ENCODE results near the gene F7. TPM values are rescaled to one million over a fixed set of nuclear protein-coding genes. Genes with fewer than 3 reads are reported as not detected.

Gene F7
- total RNA-seq, 3 donors from 2014 or later: 0.15 to 0.48 (median 0.33) TPM

GRCh38 chr13:113155982-113156655, 50.5 kb downstream of the F7 start:
- H3K27me3 ChIP-seq: peaks cover 0 to 7% of the 10 kb centered on the region in 2 donors
- no peak for TF ChIP-seq POLR2A (IDR thresholded peaks at IDR 0.05)
- no peak for TF ChIP-seq CTCF (IDR thresholded peaks at IDR 0.05)
- no peak for TF ChIP-seq POLR2AphosphoS5 (IDR thresholded peaks at IDR 0.05)
- intact Hi-C loops (cut with DNase I; ENCODE audit: low total_unique reads): no loop called here
- H3K36me3 ChIP-seq: no peaks in the 10 kb centered on the region
- no peak overlapping the region for H3K4me3 ChIP-seq
- no peaks in the 10 kb centered on the region for H3K9me3 ChIP-seq
- H3K4me1 ChIP-seq: peaks cover 0 to 5% of the 10 kb centered on the region in 2 donors
- no peak overlapping the region for H3K27ac ChIP-seq
- no peak for DNase-seq (ENCODE audit: low spot score in 2 of 2)

- no peak for TF ChIP-seq POLR2A (IDR thresholded peaks at IDR 0.05)
- TF ChIP-seq POLR2AphosphoS5 (IDR thresholded peaks at IDR 0.05): no peak
- no peak for TF ChIP-seq CTCF (IDR thresholded peaks at IDR 0.05)
- no peak for DNase-seq (ENCODE audit: low spot score in 2 of 2)
- Histone ChIP-seq H3K4me1 (peaks cover 0 to 5% of the 10 kb centered on the region in 2 donors), H3K27ac (no peak overlapping the region), H3K27me3 (peaks cover 0 to 12% of the 10 kb centered on the region in 2 donors), H3K9me3 (no peaks in the 10 kb centered on the region), H3K4me3 (no peak overlapping the region), H3K36me3 (no peaks in the 10 kb centered on the region)
- intact Hi-C loops (cut with DNase I; ENCODE audit: low total_unique reads): no loop called here
Observed at GRCh38 chr13:113157206-113157928, 51.8 kb downstream of the F7 start.

- no peaks in the 10 kb centered on the region for H3K9me3 ChIP-seq
- intact Hi-C loops (cut with DNase I; ENCODE audit: low total_unique reads): no loop called here
- no peak for DNase-seq (ENCODE audit: low spot score in 2 of 2)
- H3K27me3 ChIP-seq: peaks cover 0 to 17% of the 10 kb centered on the region in 2 donors
- H3K36me3 ChIP-seq: no peaks in the 10 kb centered on the region
- no peak within 1 kb of the TSS for H3K4me3 ChIP-seq
- H3K27ac ChIP-seq: no peak within 1 kb of the TSS
- peaks cover 0 to 2% of the 10 kb centered on the region in 2 donors for H3K4me1 ChIP-seq
- TF ChIP-seq CTCF (IDR thresholded peaks at IDR 0.05) (no peak), POLR2A (IDR thresholded peaks at IDR 0.05) (no peak), POLR2AphosphoS5 (IDR thresholded peaks at IDR 0.05) (no peak)
Observed at GRCh38 chr13:113157929-113158747, 52.5 kb downstream of the F7 start, which contains the start of gene PROZ. Gene PROZ, plus strand, starts transcription at chr13:113158648. Its CDS starts 13 bp downstream, at chr13:113158661.

GRCh38 chr13:113158946-113159345, 53.4 kb downstream of the F7 start:
- intact Hi-C loops (cut with DNase I; ENCODE audit: low total_unique reads): no loop called here
- Histone ChIP-seq H3K4me1 (no peaks in the 10 kb centered on the region), H3K4me3 (no peak overlapping the region), H3K27me3 (peaks cover 0 to 21% of the 10 kb centered on the region in 2 donors), H3K9me3 (no peaks in the 10 kb centered on the region), H3K27ac (no peak overlapping the region), H3K36me3 (no peaks in the 10 kb centered on the region)
- TF ChIP-seq POLR2A (IDR thresholded peaks at IDR 0.05) (no peak), POLR2AphosphoS5 (IDR thresholded peaks at IDR 0.05) (no peak), CTCF (IDR thresholded peaks at IDR 0.05) (no peak)
- DNase-seq (ENCODE audit: low spot score in 2 of 2): no peak
